ENCODE measurements around the gene DES.
A peak's percentile ranks its signal among the peaks of the same experiment; 100 is the strongest.

DES gene

DNA sequence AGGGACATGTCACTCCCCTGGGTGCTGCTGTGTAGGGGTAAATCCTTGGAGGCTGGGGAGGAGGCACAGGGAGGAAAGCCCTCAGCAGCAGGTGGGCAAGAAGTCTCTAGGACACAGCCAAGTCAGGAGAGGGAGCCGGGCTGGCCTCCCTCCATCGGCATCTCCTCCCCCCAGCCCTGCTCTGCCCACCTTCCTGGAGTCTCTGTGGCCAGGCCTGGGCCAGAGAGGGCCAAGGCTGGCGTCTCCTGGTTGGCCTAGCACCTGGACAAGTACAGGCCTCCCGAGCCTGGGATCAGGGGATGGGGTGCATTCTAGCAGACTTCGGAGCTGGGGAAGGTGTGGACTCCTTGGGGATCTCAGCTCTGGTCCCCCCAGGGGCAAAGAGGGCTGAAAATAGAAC is 18.3 kb downstream of the DES start:
- Histone ChIP-seq H3K18ac (ENCODE audit: low read length) (peak overlapping the region; percentile 53), H2AFZ (ENCODE audit: low read length) (no peak overlapping the region), H3K4me1 (ENCODE audit: control insufficient read depth in 2 of 2, insufficient read depth in 1 of 2, low read depth in 1 of 2, low read length in 2 of 2) (peaks cover 11 to 12% of the 10 kb centered on the region in 2 donors), H3K79me1 (ENCODE audit: low read depth, low read length) (no peaks in the 10 kb centered on the region), H2BK12ac (ENCODE audit: low read length) (no peak overlapping the region), H3K9me3 (replicated peaks in 1 of 2; ENCODE audit: control insufficient read depth in 2 of 2, insufficient read depth in 1 of 2, low read depth in 1 of 2, low read length in 2 of 2) (no peaks in the 10 kb centered on the region), H2BK15ac (ENCODE audit: low read length) (no peak overlapping the region), H3K4me2 (ENCODE audit: insufficient read depth, low read length, poor library complexity, severe bottlenecking) (no peak overlapping the region), H2BK120ac (ENCODE audit: low read depth, low read length) (no peak overlapping the region), H3K27me3 (ENCODE audit: control insufficient read depth in 3 of 3, insufficient read depth in 3 of 3, low read depth in 1 of 3, low read length in 3 of 3) (peaks cover 0 to 86% (median 35%) of the 10 kb centered on the region in 3 experiments), H4K8ac (ENCODE audit: low read depth, low read length) (no peak overlapping the region), H3K9ac (ENCODE audit: low read depth, low read length, poor library complexity) (no peak overlapping the region), H4K91ac (ENCODE audit: low read depth, low read length, poor library complexity) (no peak overlapping the region), H3K14ac (ENCODE audit: low read length) (no peak overlapping the region), H3K23ac (ENCODE audit: low read depth, low read length, poor library complexity) (no peak overlapping the region), H3K36me3 (replicated peaks in 1 of 2; ENCODE audit: control insufficient read depth in 2 of 2, insufficient read depth in 2 of 2, low read length in 2 of 2) (no peaks in the 10 kb centered on the region), H2BK5ac (ENCODE audit: low read length) (no peak overlapping the region), H3K4ac (ENCODE audit: low read length) (no peak overlapping the region), H2AK5ac (ENCODE audit: low read depth, low read length) (peak overlapping the region; percentile 43), H3K27ac (replicated peaks; ENCODE audit: low read length) (no peak overlapping the region), H3K4me3 (ENCODE audit: low read length in 2 of 2) (no peak overlapping the region)
- DNase-seq (ENCODE audit: low spot score): no peak
- no CpG with 5 or more reads among the region's 5 CpGs for WGBS, 2 donors (ENCODE audit: extremely low coverage in 2 of 2, insufficient read length in 2 of 2, insufficient replicate concordance in 1 of 2)

DNA sequence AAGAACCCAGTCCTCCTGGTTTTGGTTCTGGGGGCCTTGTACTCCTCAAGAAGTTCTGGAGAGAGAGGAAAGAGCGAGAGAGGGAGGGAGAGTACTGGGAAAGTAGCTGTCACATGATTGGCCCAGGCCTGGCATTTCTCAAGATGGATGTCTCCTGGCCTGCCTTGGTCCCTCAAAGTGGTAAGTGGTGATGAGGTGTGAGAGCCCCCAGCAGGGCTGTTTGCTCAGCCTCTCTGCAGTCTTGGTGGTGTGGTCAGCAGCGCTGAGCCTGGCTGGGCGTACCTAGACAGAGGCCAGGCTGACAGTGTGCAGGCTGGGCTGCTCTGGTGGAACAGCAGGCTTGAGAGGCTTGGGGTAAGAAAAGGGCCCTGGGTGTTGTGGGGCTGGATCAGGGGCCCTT is 19.0 kb downstream of the DES start:
- Histone ChIP-seq H3K36me3 (replicated peaks in 1 of 2; ENCODE audit: control insufficient read depth in 2 of 2, insufficient read depth in 2 of 2, low read length in 2 of 2) (no peaks in the 10 kb centered on the region), H4K91ac (ENCODE audit: low read depth, low read length, poor library complexity) (no peak overlapping the region), H3K18ac (ENCODE audit: low read length) (peak overlapping the region; percentile 58), H3K23ac (ENCODE audit: low read depth, low read length, poor library complexity) (peak overlapping the region; percentile 25), H2AK5ac (ENCODE audit: low read depth, low read length) (peak overlapping the region; percentile 40), H3K27me3 (ENCODE audit: control insufficient read depth in 3 of 3, insufficient read depth in 3 of 3, low read depth in 1 of 3, low read length in 3 of 3) (peaks cover 0 to 87% (median 36%) of the 10 kb centered on the region in 3 experiments), H3K4me1 (ENCODE audit: control insufficient read depth in 2 of 2, insufficient read depth in 1 of 2, low read depth in 1 of 2, low read length in 2 of 2) (peaks cover 12 to 13% of the 10 kb centered on the region in 2 donors), H2BK12ac (ENCODE audit: low read length) (no peak overlapping the region), H4K8ac (ENCODE audit: low read depth, low read length) (no peak overlapping the region), H2BK5ac (ENCODE audit: low read length) (no peak overlapping the region), H3K4me2 (ENCODE audit: insufficient read depth, low read length, poor library complexity, severe bottlenecking) (no peak overlapping the region), H3K79me1 (ENCODE audit: low read depth, low read length) (no peaks in the 10 kb centered on the region), H2AFZ (ENCODE audit: low read length) (no peak overlapping the region), H2BK15ac (ENCODE audit: low read length) (no peak overlapping the region), H3K9me3 (replicated peaks in 1 of 2; ENCODE audit: control insufficient read depth in 2 of 2, insufficient read depth in 1 of 2, low read depth in 1 of 2, low read length in 2 of 2) (no peaks in the 10 kb centered on the region), H3K4me3 (ENCODE audit: low read length in 2 of 2) (no peak overlapping the region), H3K9ac (ENCODE audit: low read depth, low read length, poor library complexity) (no peak overlapping the region), H2BK120ac (ENCODE audit: low read depth, low read length) (no peak overlapping the region), H3K4ac (ENCODE audit: low read length) (no peak overlapping the region), H3K27ac (replicated peaks; ENCODE audit: low read length) (no peak overlapping the region), H3K14ac (ENCODE audit: low read length) (no peak overlapping the region)
- WGBS, 2 donors (ENCODE audit: extremely low coverage in 2 of 2, insufficient read length in 2 of 2, insufficient replicate concordance in 1 of 2): no CpG with 5 or more reads among the region's 3 CpGs
- DNase-seq (ENCODE audit: low spot score): no peak

DNA sequence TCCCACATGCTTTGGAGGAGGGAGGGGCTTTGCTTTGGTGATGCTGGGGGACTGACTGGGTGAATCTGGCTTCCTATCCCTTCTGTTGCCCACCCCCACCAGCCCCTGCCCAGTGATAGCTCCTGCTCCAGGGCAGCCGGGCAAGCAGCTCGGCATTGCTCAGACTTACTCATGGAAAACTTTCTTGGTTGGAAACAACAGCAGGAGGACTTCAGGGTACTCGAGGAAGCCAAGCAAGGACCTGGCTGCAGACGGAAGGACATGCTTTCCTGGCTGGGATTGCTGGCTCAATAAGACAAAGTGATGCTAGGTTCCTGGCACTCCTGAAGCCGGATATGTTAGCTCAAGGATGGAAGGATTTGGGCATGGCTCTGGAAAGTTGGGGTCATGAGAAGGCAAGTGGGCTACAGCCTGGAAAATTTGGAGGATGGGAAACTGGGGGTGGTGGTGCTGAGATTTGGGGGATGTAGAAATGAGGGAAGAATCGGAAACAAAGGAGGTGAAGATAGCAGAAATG is 19.6 kb downstream of the DES start:
- no peak overlapping the region for H4K8ac ChIP-seq (ENCODE audit: low read depth, low read length)
- H3K36me3 ChIP-seq (replicated peaks in 1 of 2; ENCODE audit: control insufficient read depth in 2 of 2, insufficient read depth in 2 of 2, low read length in 2 of 2): no peaks in the 10 kb centered on the region
- H2BK120ac ChIP-seq (ENCODE audit: low read depth, low read length): no peak overlapping the region
- no peak overlapping the region for H3K4me3 ChIP-seq (ENCODE audit: low read length in 2 of 2)
- H2BK5ac ChIP-seq (ENCODE audit: low read length): no peak overlapping the region
- peak overlapping the region; percentile 6 for H2BK15ac ChIP-seq (ENCODE audit: low read length)
- H2BK12ac ChIP-seq (ENCODE audit: low read length): peak overlapping the region; percentile 30
- H3K9me3 ChIP-seq (replicated peaks in 1 of 2; ENCODE audit: control insufficient read depth in 2 of 2, insufficient read depth in 1 of 2, low read depth in 1 of 2, low read length in 2 of 2): no peaks in the 10 kb centered on the region
- H3K27ac ChIP-seq (replicated peaks; ENCODE audit: low read length): no peak overlapping the region
- WGBS, 2 donors (ENCODE audit: extremely low coverage in 2 of 2, insufficient read length in 2 of 2, insufficient replicate concordance in 1 of 2): no CpG with 5 or more reads among the region's 6 CpGs
- no peak overlapping the region for H4K91ac ChIP-seq (ENCODE audit: low read depth, low read length, poor library complexity)
- H3K9ac ChIP-seq (ENCODE audit: low read depth, low read length, poor library complexity): no peak overlapping the region
- no peak overlapping the region for H3K23ac ChIP-seq (ENCODE audit: low read depth, low read length, poor library complexity)
- DNase-seq (ENCODE audit: low spot score): no peak
- no peak overlapping the region for H3K14ac ChIP-seq (ENCODE audit: low read length)
- no peaks in the 10 kb centered on the region for H3K79me1 ChIP-seq (ENCODE audit: low read depth, low read length)
- H3K27me3 ChIP-seq (ENCODE audit: control insufficient read depth in 3 of 3, insufficient read depth in 3 of 3, low read depth in 1 of 3, low read length in 3 of 3): peaks cover 0 to 88% (median 40%) of the 10 kb centered on the region in 3 experiments
- peak overlapping the region; percentile 19 for H2AK5ac ChIP-seq (ENCODE audit: low read depth, low read length)
- H3K18ac ChIP-seq (ENCODE audit: low read length): no peak overlapping the region
- no peak overlapping the region for H2AFZ ChIP-seq (ENCODE audit: low read length)
- no peak overlapping the region for H3K4ac ChIP-seq (ENCODE audit: low read length)
- peaks cover 13 to 14% of the 10 kb centered on the region in 2 donors for H3K4me1 ChIP-seq (ENCODE audit: control insufficient read depth in 2 of 2, insufficient read depth in 1 of 2, low read depth in 1 of 2, low read length in 2 of 2)
- H3K4me2 ChIP-seq (ENCODE audit: insufficient read depth, low read length, poor library complexity, severe bottlenecking): no peak overlapping the region

DNA sequence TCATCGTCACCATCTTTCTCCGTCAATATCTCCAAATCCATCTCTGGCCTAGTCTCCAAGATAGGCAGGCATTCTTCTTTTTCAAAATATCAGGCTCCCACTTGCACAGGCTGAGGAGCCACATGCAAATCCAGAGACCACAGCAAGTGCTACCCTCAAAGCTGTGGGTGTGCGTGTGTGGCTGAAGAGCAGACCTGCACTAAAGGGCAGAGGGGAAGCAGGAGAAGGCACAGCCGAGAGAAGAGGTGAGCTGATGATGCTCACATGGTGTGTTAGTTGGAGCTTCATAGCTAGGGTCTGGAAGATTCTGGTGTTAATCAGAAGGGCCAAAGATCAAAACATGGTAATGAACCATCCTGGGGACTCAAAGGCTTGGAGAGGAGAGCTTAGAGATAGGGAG is 20.3 kb downstream of the DES start:
- H2BK120ac ChIP-seq (ENCODE audit: low read depth, low read length): no peak overlapping the region
- H3K9me3 ChIP-seq (replicated peaks in 1 of 2; ENCODE audit: control insufficient read depth in 2 of 2, insufficient read depth in 1 of 2, low read depth in 1 of 2, low read length in 2 of 2): no peaks in the 10 kb centered on the region
- H4K8ac ChIP-seq (ENCODE audit: low read depth, low read length): no peak overlapping the region
- WGBS, 2 donors (ENCODE audit: extremely low coverage in 2 of 2, insufficient read length in 2 of 2, insufficient replicate concordance in 1 of 2): no CpG with 5 or more reads among the region's 4 CpGs
- no peak overlapping the region for H3K4ac ChIP-seq (ENCODE audit: low read length)
- H2BK5ac ChIP-seq (ENCODE audit: low read length): no peak overlapping the region
- H3K27ac ChIP-seq (replicated peaks; ENCODE audit: low read length): no peak overlapping the region
- no peak overlapping the region for H3K4me3 ChIP-seq (ENCODE audit: low read length in 2 of 2)
- no peak overlapping the region for H2AFZ ChIP-seq (ENCODE audit: low read length)
- peaks cover 0 to 85% (median 44%) of the 10 kb centered on the region in 3 experiments for H3K27me3 ChIP-seq (ENCODE audit: control insufficient read depth in 3 of 3, insufficient read depth in 3 of 3, low read depth in 1 of 3, low read length in 3 of 3)
- H3K4me2 ChIP-seq (ENCODE audit: insufficient read depth, low read length, poor library complexity, severe bottlenecking): no peak overlapping the region
- no peak overlapping the region for H3K9ac ChIP-seq (ENCODE audit: low read depth, low read length, poor library complexity)
- no peak overlapping the region for H2BK15ac ChIP-seq (ENCODE audit: low read length)
- no peak overlapping the region for H3K14ac ChIP-seq (ENCODE audit: low read length)
- DNase-seq (ENCODE audit: low spot score): no peak
- no peak overlapping the region for H3K23ac ChIP-seq (ENCODE audit: low read depth, low read length, poor library complexity)
- H3K36me3 ChIP-seq (replicated peaks in 1 of 2; ENCODE audit: control insufficient read depth in 2 of 2, insufficient read depth in 2 of 2, low read length in 2 of 2): peaks cover 0 to 2% of the 10 kb centered on the region in 2 donors
- H4K91ac ChIP-seq (ENCODE audit: low read depth, low read length, poor library complexity): no peak overlapping the region
- H2AK5ac ChIP-seq (ENCODE audit: low read depth, low read length): no peak overlapping the region
- no peaks in the 10 kb centered on the region for H3K79me1 ChIP-seq (ENCODE audit: low read depth, low read length)
- H3K18ac ChIP-seq (ENCODE audit: low read length): peak overlapping the region; percentile 7
- H3K4me1 ChIP-seq (ENCODE audit: control insufficient read depth in 2 of 2, insufficient read depth in 1 of 2, low read depth in 1 of 2, low read length in 2 of 2): peaks cover 15 to 16% of the 10 kb centered on the region in 2 donors
- no peak overlapping the region for H2BK12ac ChIP-seq (ENCODE audit: low read length)
